ENCODE results near the gene VEGFB.

Gene VEGFB

GRCh38 chr11:64275841-64276240 lies 41.5 kb downstream of the VEGFB start:
- TF ChIP-seq TARDBP (IDR thresholded peaks at IDR 0.05) (no peak), BHLHE40 (IDR thresholded peaks at IDR 0.05; ENCODE audit: borderline replicate concordance) (no peak), L3MBTL2 (conservative IDR thresholded peaks at IDR 0.05) (no peak), HDGF (IDR thresholded peaks at IDR 0.05; ENCODE audit: borderline replicate concordance) (no peak), FOXM1 (IDR thresholded peaks at IDR 0.05; ENCODE audit: borderline replicate concordance) (no peak), SP1 (IDR thresholded peaks at IDR 0.05) (no peak), ARNT (IDR thresholded peaks at IDR 0.05) (no peak), ZNF384 (IDR thresholded peaks at IDR 0.05) (no peak)
- TF ChIP-seq, protein P1, sequence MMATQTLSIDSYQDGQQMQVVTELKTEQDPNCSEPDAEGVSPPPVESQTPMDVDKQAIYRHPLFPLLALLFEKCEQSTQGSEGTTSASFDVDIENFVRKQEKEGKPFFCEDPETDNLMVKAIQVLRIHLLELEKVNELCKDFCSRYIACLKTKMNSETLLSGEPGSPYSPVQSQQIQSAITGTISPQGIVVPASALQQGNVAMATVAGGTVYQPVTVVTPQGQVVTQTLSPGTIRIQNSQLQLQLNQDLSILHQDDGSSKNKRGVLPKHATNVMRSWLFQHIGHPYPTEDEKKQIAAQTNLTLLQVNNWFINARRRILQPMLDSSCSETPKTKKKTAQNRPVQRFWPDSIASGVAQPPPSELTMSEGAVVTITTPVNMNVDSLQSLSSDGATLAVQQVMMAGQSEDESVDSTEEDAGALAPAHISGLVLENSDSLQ (IDR thresholded peaks at IDR 0.05), result no peak
- CTCF ChIA-PET, result interaction anchor here (0.6 to 1.1 kb wide), 4 partner anchors 25 to 350 kb away, joined by 3 to 8 read pairs (median 4); no protein-coding TSS in a partner anchor
- POLR2A ChIA-PET, result interaction anchor here (0.8 to 1.6 kb wide), 4 partner anchors 11 to 74 kb away, joined by 3 to 4 read pairs (median 3); partner anchors contain the start of genes PRDX5 and TRMT112

DNA sequence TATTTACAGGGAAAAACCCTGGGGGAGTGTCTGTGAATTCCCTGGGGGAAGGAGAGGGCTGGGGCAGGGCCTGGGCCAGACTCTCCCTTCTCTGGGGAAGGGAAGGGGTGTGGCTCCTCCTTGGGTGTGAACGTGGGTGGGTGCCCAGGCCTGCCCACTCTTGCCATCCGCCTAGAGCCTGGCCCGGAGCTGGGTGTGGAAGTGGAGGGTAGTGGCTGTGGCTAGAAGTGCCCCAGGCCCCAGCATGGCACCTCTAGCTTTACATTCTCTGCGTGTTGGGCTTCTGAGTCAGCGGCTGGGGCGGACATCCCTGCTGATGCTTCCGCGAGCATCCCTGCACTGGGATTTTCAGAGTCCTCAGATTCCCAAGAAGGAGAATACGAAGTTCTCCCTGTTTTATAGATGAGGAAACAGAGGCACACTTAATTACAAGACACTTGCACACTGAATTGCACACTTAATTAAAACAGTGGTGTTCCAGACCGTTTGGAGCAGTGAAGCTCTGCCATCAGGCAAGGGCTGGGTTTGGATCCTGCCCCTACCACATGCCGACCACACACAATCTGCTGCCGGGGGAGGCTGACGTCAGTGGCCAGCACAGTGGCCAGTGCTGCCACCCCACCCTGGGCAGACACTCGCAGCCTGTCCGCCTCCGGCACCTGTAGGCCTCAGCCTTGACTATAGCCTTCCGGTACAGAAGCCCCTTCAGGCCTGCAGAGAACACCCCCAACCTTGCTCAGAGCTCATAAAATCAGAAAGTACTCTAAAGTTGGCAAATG lies 42.5 kb downstream of the VEGFB start:
- CTCF ChIA-PET, result interaction anchor here (0.6 to 1.1 kb wide), 2 partner anchors 24 to 349 kb away, joined by 3 to 8 read pairs; no protein-coding TSS in a partner anchor
- no peak for DNase-seq (ENCODE audit: extremely low spot score)
- POLR2A ChIA-PET, result interaction anchor here (1.1 to 1.6 kb wide), 3 partner anchors 10 to 41 kb away, joined by 3 to 4 read pairs (median 3); partner anchors contain the start of genes PRDX5 and TRMT112
- TF ChIP-seq TARDBP (IDR thresholded peaks at IDR 0.05) (no peak), NFRKB (IDR thresholded peaks at IDR 0.05) (no peak), FOXA1 (IDR thresholded peaks at IDR 0.05) (no peak), L3MBTL2 (conservative IDR thresholded peaks at IDR 0.05) (no peak), CTBP1 (IDR thresholded peaks at IDR 0.05; ENCODE audit: borderline replicate concordance) (no peak), ARNT (IDR thresholded peaks at IDR 0.05) (no peak), LEF1 (IDR thresholded peaks at IDR 0.05; ENCODE audit: borderline replicate concordance) (no peak), FOXM1 (IDR thresholded peaks at IDR 0.05; ENCODE audit: borderline replicate concordance) (no peak), ELF4 (IDR thresholded peaks at IDR 0.05) (no peak), FOXK2 (IDR thresholded peaks at IDR 0.05) (no peak), BHLHE40 (IDR thresholded peaks at IDR 0.05; ENCODE audit: borderline replicate concordance) (no peak), HDGF (IDR thresholded peaks at IDR 0.05; ENCODE audit: borderline replicate concordance) (no peak), ZNF384 (IDR thresholded peaks at IDR 0.05) (no peak), SP1 (IDR thresholded peaks at IDR 0.05) (no peak), SUZ12 (IDR thresholded peaks at IDR 0.05) (no peak)
- TF ChIP-seq, protein P1 (IDR thresholded peaks at IDR 0.05), result no peak

More at GRCh38 chr11:64275841-64276240, 41.5 kb downstream of the VEGFB start:
- no peak for DNase-seq (ENCODE audit: extremely low spot score)

- DNase-seq (ENCODE audit: extremely low spot score), result no peak
- TF ChIP-seq L3MBTL2 (conservative IDR thresholded peaks at IDR 0.05) (no peak), ELF4 (IDR thresholded peaks at IDR 0.05) (no peak), BHLHE40 (IDR thresholded peaks at IDR 0.05; ENCODE audit: borderline replicate concordance) (no peak), SUZ12 (IDR thresholded peaks at IDR 0.05) (no peak), TARDBP (IDR thresholded peaks at IDR 0.05) (no peak), SP1 (IDR thresholded peaks at IDR 0.05) (no peak), CTBP1 (IDR thresholded peaks at IDR 0.05; ENCODE audit: borderline replicate concordance) (no peak), ZNF384 (IDR thresholded peaks at IDR 0.05) (no peak), HDGF (IDR thresholded peaks at IDR 0.05; ENCODE audit: borderline replicate concordance) (no peak), NFRKB (IDR thresholded peaks at IDR 0.05) (no peak), FOXK2 (IDR thresholded peaks at IDR 0.05) (no peak), FOXA1 (IDR thresholded peaks at IDR 0.05) (no peak), FOXM1 (IDR thresholded peaks at IDR 0.05; ENCODE audit: borderline replicate concordance) (no peak), ARNT (IDR thresholded peaks at IDR 0.05) (no peak), LEF1 (IDR thresholded peaks at IDR 0.05; ENCODE audit: borderline replicate concordance) (no peak)
- TF ChIP-seq, protein P1 (IDR thresholded peaks at IDR 0.05), result no peak
- ChIA-PET CTCF (no interaction called here), POLR2A (no interaction called here)
Observed at GRCh38 chr11:64278576-64279190, 44.3 kb downstream of the VEGFB start.

DNA sequence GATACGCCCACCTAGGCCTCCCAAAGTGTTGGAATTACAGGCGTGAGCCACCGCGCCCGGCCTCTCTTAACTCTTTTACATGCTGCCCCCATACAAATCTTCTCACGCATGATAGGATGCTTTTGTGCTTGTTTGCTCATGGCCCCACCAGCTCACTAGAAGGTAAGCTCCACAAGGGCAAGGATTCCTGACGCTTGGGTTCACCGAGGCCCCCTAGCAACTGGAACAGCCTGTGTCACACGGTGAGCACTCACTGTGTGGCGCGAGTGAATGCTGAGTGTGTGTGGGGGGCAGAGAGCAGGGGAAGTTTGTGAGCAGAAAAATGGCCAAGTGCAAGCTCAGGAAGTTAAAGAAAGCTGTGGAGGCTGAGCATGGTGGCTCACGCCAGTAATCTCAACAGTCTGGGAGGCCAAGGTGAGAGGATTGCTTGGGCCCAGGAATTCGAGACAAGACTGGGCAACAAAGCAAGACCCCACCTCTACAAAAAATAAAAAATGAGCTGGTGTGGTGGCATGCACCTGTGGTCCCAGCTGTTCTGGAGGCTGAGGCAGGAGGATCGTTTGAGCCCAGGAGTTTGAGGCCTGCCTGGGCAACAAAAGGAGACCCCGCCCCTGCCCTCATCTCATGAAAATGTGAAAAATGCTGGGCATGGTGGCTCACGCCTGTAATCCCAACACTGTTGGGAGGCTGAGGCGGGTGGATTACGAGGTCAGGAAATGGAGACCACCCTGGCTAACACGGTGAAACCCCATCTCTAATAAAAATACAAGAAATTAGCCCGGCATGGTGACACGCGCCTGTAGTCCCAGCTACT lies 47.8 kb downstream of the VEGFB start:
- CTCF ChIA-PET, result no interaction called here
- POLR2A ChIA-PET, result interaction anchor here (8.5 kb wide), 1 partner anchor 11 kb away, joined by 81 read pairs; no protein-coding TSS in a partner anchor
- DNase-seq (ENCODE audit: extremely low spot score), result no peak
- TF ChIP-seq CTBP1 (IDR thresholded peaks at IDR 0.05; ENCODE audit: borderline replicate concordance) (no peak), ZNF384 (IDR thresholded peaks at IDR 0.05) (no peak), BHLHE40 (IDR thresholded peaks at IDR 0.05; ENCODE audit: borderline replicate concordance) (no peak), SUZ12 (IDR thresholded peaks at IDR 0.05) (no peak), TARDBP (IDR thresholded peaks at IDR 0.05) (no peak), FOXA1 (IDR thresholded peaks at IDR 0.05) (no peak), ARNT (IDR thresholded peaks at IDR 0.05) (no peak), L3MBTL2 (conservative IDR thresholded peaks at IDR 0.05) (no peak), ELF4 (IDR thresholded peaks at IDR 0.05) (no peak), FOXK2 (IDR thresholded peaks at IDR 0.05) (no peak)
